Measurements from ENCODE around the gene WDR88. TPM values are rescaled to one million over a fixed set of nuclear protein-coding genes. Genes with fewer than 3 reads are reported as not detected.

WDR88 gene
- total and polyA plus RNA-seq, 8 donors, result not detected

GRCh38 chr19:33192010-33192409 is 60.1 kb downstream of the WDR88 start:
- H3K4me1 ChIP-seq, result peaks cover 0 to 24% (median 18%) of the 10 kb centered on the region in 4 donors
- no peak for DNase-seq
- 69 to 78% (median 75%) methylated on average over 7 of the region's 7 CpGs for WGBS, 5 donors
- no peak overlapping the region for H3K4me3 ChIP-seq
- H3K27ac ChIP-seq, result no peak overlapping the region
- peaks cover 0 to 4% (median 2%) of the 10 kb centered on the region in 4 donors for H3K36me3 ChIP-seq
- no peaks in the 10 kb centered on the region for H3K9me3 ChIP-seq
- peaks cover 0 to 7% (median 0%) of the 10 kb centered on the region in 3 donors for H3K27me3 ChIP-seq
- intact Hi-C loops (cut with DNase I; ENCODE audit: low total_unique reads), result no loop called here
- TF ChIP-seq POLR2AphosphoS5 (IDR thresholded peaks at IDR 0.05), result no peak
- no peak for TF ChIP-seq POLR2A (IDR thresholded peaks at IDR 0.05)
- no peak for TF ChIP-seq EP300 (IDR thresholded peaks at IDR 0.05)
- TF ChIP-seq, protein P1, sequence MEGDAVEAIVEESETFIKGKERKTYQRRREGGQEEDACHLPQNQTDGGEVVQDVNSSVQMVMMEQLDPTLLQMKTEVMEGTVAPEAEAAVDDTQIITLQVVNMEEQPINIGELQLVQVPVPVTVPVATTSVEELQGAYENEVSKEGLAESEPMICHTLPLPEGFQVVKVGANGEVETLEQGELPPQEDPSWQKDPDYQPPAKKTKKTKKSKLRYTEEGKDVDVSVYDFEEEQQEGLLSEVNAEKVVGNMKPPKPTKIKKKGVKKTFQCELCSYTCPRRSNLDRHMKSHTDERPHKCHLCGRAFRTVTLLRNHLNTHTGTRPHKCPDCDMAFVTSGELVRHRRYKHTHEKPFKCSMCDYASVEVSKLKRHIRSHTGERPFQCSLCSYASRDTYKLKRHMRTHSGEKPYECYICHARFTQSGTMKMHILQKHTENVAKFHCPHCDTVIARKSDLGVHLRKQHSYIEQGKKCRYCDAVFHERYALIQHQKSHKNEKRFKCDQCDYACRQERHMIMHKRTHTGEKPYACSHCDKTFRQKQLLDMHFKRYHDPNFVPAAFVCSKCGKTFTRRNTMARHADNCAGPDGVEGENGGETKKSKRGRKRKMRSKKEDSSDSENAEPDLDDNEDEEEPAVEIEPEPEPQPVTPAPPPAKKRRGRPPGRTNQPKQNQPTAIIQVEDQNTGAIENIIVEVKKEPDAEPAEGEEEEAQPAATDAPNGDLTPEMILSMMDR (IDR thresholded peaks at IDR 0.05), result no peak

- Histone ChIP-seq H3K4me1 (peaks cover 0 to 24% (median 18%) of the 10 kb centered on the region in 4 donors), H3K27me3 (peaks cover 0 to 7% (median 0%) of the 10 kb centered on the region in 3 donors), H3K27ac (peak overlapping the region in 1 of 5 donors; percentile 60), H3K4me3 (peak overlapping the region in 2 of 4 donors; percentile 31 to 39), H3K9me3 (no peaks in the 10 kb centered on the region), H3K36me3 (peaks cover 0 to 17% (median 9%) of the 10 kb centered on the region in 4 donors)
- TF ChIP-seq, protein P1 (IDR thresholded peaks at IDR 0.05), result no peak
- TF ChIP-seq EP300 (IDR thresholded peaks at IDR 0.05) (no peak), POLR2A (IDR thresholded peaks at IDR 0.05) (no peak), POLR2AphosphoS5 (IDR thresholded peaks at IDR 0.05) (no peak)
- WGBS, 5 donors, result 75 to 84% (median 81%) methylated on average over 8 of the region's 8 CpGs
- intact Hi-C loops (cut with DNase I; ENCODE audit: low total_unique reads), result no loop called here
- no peak for DNase-seq
Observed at GRCh38 chr19:33193269-33193864, 61.5 kb downstream of the WDR88 start.

- Histone ChIP-seq H3K4me1 (peaks cover 0 to 24% (median 18%) of the 10 kb centered on the region in 4 donors), H3K36me3 (peaks cover 0 to 22% (median 12%) of the 10 kb centered on the region in 4 donors), H3K27me3 (peaks cover 0 to 7% (median 0%) of the 10 kb centered on the region in 3 donors), H3K27ac (peak within 1 kb of the TSS; percentile 40 to 74 (median 60)), H3K4me3 (peak within 1 kb of the TSS; percentile 70 to 93 (median 80)), H3K9me3 (no peaks in the 10 kb centered on the region)
- intact Hi-C loops (cut with DNase I; ENCODE audit: low total_unique reads), result no loop called here
- 4 to 50% (median 9%) methylated on average over 3 to 50 of the region's 50 CpGs for WGBS, 5 donors
- peak; percentile 52 to 86 for DNase-seq
- TF ChIP-seq POLR2A (IDR thresholded peaks at IDR 0.05) (no peak), POLR2AphosphoS5 (IDR thresholded peaks at IDR 0.05) (no peak), EP300 (IDR thresholded peaks at IDR 0.05) (no peak)
- TF ChIP-seq, protein P1 (IDR thresholded peaks at IDR 0.05), result no peak
Observed at GRCh38 chr19:33193865-33194362, 62.0 kb downstream of the WDR88 start, which contains the start of gene LRP3. Gene LRP3 (plus strand): TSS chr19:33194330. CDS start chr19:33194786, 456 bp downstream.

GRCh38 chr19:33194532-33194885 is 62.6 kb downstream of the WDR88 start:
- peaks cover 0 to 24% (median 18%) of the 10 kb centered on the region in 4 donors for H3K4me1 ChIP-seq
- 0 to 1% (median 1%) methylated on average over 22 to 56 of the region's 57 CpGs; no CpG with 5 or more reads in 1 of the 5 donors for WGBS, 5 donors
- H3K27me3 ChIP-seq, result peaks cover 0 to 7% (median 0%) of the 10 kb centered on the region in 3 donors
- TF ChIP-seq, protein P1 (IDR thresholded peaks at IDR 0.05), result no peak
- TF ChIP-seq POLR2A (IDR thresholded peaks at IDR 0.05) (no peak), POLR2AphosphoS5 (IDR thresholded peaks at IDR 0.05) (no peak), EP300 (IDR thresholded peaks at IDR 0.05) (no peak)
- intact Hi-C loops (cut with DNase I; ENCODE audit: low total_unique reads), result no loop called here
- peak in 1 of 2 donors; percentile 47 for DNase-seq
- no peaks in the 10 kb centered on the region for H3K9me3 ChIP-seq
- H3K27ac ChIP-seq, result peak overlapping the region in 3 of 5 donors; percentile 44 to 74 (median 73)
- H3K4me3 ChIP-seq, result peak overlapping the region; percentile 70 to 93 (median 80)
- peaks cover 0 to 25% (median 13%) of the 10 kb centered on the region in 4 donors for H3K36me3 ChIP-seq
